GM12891 (cell line): Measurements from ENCODE around the gene DPP10.

ENCODE experiments used
- PAX5 ChIP-seq: IDR thresholded peaks from 2 replicates; pipeline ENCODE4 v1.6.1; 2011; ENCODE audit warnings: low read length, moderate library complexity, mild to moderate bottlenecking; ENCODE audit not compliant: insufficient read depth, severe bottlenecking
- POLR2A ChIP-seq: IDR thresholded peaks from 2 replicates; pipeline ENCODE4 v1.6.1; 2011; ENCODE audit warnings: low read depth, low read length, control low read depth
- POLR2AphosphoS5 ChIP-seq: IDR thresholded peaks from 2 replicates; pipeline ENCODE4 v1.6.1; 2011; ENCODE audit warnings: low read depth, low read length, control low read depth
- TAF1 ChIP-seq: IDR thresholded peaks from 2 replicates; pipeline ENCODE4 v1.6.1; 2011; ENCODE audit warnings: low read depth, low read length, control low read depth

GRCh38 chr2:115887209-115887776 is 1444.9 kb downstream of the DPP10 start:
- TF ChIP-seq POLR2A (no peak), POLR2AphosphoS5 (no peak), TAF1 (no peak), PAX5 (no peak)
